NOMO-1 treated with DMSO at 0.1 percent for 48 hours (cell line): Measurements from ENCODE around the gene PON1.

Experiments used
- DNase-seq: peaks from one replicate; lab custom pipeline; 2025; ENCODE audit not compliant: unreplicated experiment; lab: John Stamatoyannopoulos, UW

PON1 gene

DNA sequence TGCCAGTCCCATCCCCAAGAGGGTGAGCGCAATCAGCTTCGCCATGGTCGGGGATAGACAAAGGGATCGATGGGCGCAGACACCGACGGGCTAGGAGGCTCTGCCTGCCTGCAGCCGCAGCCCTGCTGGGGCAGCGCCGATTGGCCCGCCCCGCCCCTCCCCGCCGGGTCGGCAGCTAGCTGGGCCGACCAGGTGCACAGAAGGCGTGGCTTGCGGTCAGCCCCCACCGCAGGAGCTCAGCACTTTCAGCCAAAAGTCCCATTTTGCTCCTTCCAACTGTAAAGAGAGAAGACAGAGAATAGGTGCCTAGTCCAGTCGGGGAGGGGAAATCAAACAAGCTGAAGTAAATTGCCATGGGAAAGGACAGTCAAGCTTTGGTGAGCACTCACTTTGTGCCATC lies at the start of gene PON1:
Gene PON1 (minus strand): TSS at position 102 of the 400 bp plus-strand sequence. CDS start 57 bp downstream, at position 45.
- DNase-seq, result no peak

DNA sequence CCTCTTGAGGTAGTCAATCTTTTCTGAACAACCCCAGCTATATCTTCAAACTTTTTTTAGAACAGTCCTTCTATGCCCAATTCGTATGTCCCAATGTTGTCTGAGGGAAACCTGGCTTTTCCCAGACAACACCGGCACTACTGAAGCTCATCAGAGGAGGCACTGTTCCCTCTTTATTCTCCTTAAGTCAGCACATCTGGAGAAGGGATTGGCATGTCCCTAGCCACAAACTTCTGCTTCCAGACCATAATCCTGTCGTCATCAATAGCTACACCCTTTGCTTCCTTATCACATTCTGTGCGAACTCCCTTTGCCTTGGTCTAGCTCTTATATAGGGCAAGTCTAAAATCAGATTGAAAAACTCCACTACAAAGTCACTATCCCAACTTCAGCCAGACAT lies 49.0 kb upstream of the PON1 start:
- DNase-seq, result no peak

DNA sequence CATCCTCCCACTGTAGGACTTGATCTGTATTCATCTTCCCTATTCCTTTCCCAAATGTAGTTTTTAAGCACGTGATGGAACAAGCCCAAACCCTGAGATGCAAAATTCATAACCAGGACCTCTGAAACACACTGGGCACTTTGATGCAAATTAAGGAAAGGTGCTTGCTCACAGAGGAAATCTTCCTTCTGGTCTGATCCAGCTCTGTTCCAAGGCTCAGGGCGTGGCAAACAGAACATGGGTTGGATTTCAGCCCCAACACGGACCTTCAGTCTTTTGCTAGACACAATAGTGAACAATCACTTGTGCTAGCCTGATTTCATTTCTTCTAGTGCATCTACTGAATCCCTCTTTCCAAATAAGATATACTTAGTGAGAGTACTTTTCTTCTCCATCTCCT lies 43.9 kb upstream of the PON1 start:
- no peak for DNase-seq

DNA sequence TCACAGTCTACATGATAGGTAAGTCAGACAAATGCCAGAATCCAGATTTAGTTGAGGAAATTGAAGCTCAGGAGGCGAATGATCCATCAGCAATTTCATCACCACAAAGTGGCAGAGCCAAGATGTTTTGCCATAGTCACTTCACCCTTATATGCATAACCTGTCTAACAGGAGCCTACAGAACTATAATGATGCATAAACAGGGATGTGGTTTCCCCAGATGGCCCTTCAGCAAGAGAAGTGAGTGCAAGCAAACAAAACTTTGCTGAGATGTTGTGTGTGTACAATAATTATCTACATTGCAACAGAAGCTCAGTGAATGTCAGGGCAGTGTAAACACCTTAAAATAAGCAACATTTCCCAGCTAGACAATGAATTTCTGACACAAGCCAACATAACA lies 43.3 kb upstream of the PON1 start:
- DNase-seq, result no peak

DNA sequence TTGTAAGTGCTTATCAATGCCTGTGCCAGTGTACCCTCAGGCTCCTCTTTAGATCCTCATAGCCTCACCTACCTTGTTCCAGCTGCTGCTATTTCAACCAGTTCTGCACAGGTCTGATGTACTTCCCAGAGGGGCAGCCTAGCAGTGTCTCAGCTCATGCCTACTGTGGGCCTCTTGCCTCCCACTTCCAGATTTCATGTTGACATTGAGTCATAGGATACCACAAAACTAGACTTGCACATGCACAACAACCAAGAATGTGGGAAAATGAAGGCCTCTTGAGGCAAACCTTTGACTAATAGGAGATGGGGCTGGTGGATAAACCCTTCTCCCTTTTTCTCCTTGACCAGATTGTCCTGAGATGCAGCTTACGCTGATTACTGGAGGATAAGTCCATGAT lies 40.8 kb upstream of the PON1 start:
- DNase-seq, result no peak

DNA sequence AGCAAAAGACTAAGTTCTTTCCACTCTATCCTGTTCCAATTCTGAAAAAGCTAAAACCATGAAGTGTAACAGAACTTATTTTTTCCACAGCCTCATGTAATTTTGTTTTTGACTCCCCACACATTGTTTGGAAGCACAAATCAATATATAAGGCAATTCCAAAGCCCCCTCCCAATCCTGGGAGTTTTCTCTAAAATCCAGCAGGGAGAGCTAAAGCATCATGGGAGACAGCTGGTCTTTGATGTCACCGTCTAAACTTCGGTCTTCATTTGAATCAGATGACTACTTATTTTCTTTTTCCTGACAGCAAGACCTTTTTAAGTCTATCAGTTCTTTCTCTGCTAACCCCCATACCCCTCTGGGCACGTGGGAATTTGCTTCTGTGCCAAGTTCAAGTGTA lies 33.3 kb upstream of the PON1 start:
- DNase-seq, result no peak

DNA sequence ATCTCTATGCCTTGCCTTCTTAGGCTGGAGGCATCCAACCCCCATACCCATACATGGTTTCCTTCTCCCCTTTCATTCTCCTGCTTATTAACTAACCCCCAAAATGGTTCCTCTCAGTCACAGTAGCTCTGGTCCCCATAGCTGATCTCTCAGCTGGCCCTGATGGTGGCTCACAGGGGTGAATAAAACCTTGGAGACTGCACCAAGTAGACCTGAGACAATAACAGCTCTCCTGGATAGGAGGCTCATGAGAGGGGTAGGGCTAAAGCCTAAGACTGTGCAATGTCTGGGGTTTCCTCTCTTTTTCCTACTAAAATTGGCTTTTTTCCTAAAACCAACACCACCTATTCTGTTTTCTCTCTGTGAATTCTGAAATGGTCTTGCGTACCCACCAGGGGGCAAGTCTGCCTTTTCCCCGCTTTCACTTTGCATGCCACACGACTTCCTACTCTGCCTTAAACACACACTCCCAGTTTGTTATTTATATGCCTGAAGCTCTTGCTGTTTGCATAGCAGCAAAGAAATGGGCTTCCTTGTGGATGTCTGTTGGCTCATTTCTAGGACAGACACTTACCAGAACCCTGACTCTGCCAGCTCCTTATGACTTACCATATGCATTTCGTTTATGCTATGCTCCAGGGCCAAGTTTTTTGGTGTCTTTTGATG lies 18.4 kb upstream of the PON1 start:
- no peak for DNase-seq

DNA sequence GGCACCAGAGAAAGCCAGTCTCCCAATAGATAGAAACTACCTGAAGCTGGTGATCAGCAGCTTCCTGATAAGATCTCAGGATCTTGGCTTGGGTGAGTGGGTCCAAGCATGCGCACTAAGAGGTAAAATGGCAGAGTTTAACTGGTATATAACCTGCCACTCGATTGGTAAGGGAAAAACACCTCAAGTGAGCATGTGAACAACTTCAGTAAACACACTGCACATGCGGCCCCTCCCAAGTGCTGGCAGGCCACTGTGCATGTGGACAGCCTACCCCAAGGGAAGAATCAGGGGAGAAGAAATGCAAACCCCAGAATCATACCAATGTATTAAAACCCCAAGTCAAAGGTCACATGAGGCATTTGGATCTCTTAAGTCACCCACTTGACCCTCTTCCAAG lies 17.7 kb upstream of the PON1 start:
- no peak for DNase-seq

DNA sequence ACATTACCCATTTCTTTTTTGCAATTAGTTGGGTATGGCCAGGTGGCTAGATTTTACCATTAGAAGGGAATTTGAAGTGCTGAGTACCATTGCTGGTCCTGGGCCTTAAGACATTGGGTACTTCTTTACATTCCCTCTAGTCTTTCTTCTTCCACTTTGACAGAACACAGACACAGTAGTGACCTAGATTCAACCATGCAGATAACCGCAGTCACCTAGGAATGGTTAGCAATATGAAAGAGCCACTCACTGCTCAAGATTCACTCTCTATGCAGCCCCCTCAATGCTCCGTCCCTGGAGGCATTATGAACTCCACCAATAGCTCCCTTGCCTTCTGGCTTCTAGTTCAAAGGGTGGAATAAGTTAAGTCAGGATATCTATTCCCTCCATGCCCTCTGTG lies 16.2 kb upstream of the PON1 start:
- DNase-seq, result no peak

DNA sequence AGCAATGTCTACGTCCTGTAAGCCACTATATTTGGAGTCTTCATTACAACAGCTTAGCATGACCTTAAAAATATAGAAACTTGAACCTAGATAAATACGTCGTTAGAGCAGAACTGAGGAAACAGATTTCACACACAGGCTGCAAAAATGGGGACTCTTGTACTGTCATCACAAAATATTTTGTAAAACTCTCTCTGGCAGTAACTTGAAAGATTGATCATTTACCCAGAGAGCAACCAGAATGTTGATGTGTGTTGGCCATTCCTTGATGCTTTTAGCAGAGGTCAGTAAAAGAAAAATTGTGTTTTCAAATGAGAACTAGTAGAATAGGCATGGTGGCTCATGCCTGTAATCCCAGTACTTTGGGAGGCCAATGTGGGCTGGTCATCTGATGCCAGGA lies 14.5 kb upstream of the PON1 start:
- DNase-seq, result no peak

DNA sequence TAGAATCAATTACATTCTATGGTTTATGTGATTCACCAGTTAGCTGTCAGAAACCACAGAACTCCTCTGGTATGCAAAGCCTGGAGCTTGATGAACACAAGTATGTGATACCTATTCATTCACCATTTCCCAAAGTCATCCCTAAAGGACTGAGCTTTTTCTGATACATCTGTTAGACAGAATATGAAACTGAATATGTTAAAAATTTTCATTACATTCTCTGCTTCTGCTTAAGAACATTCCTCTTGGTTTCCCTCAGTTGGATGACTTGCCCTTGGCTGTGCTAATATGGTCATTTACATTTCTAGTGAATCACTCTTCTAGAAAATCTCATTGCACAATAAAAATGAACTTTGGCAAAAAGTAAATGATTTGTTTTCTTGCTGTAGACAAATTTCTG lies 10.8 kb upstream of the PON1 start:
- no peak for DNase-seq

DNA sequence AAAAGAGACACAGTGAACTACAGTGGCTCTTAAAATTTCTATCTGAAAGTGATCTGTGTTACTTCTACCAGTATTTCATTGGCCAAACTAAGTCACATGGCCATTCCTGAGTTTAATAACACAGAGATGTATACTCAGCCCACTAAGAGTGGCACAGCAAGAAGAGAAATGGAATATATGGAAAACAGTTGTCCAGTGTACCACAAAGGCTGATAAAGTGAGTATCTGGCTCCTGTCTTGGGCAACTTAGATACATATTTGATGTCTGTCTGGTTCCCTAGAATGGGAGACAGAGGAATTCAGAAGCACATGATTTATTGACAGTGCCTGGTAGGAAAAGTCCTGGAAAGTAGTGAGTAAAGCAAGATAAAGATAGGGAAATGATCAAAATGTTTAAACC lies 10.1 kb upstream of the PON1 start:
- no peak for DNase-seq

DNA sequence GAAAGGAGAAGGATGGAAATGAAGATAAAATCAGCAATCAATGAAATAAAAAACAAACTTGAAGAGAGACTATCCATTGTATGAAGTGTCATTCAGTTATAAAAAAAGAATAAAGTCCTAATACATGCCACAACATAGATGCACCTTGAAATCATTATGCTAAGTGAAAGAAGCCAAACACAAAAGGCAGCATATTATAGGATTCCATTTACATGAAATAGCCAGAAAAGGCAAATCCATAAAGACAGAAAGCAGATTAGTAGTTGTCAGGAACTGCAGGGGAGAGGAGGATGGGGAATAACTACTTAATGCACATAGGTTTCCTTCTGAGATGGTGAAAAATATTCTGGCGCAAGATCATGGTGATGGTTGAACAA lies 6.6 kb upstream of the PON1 start:
- no peak for DNase-seq

DNA sequence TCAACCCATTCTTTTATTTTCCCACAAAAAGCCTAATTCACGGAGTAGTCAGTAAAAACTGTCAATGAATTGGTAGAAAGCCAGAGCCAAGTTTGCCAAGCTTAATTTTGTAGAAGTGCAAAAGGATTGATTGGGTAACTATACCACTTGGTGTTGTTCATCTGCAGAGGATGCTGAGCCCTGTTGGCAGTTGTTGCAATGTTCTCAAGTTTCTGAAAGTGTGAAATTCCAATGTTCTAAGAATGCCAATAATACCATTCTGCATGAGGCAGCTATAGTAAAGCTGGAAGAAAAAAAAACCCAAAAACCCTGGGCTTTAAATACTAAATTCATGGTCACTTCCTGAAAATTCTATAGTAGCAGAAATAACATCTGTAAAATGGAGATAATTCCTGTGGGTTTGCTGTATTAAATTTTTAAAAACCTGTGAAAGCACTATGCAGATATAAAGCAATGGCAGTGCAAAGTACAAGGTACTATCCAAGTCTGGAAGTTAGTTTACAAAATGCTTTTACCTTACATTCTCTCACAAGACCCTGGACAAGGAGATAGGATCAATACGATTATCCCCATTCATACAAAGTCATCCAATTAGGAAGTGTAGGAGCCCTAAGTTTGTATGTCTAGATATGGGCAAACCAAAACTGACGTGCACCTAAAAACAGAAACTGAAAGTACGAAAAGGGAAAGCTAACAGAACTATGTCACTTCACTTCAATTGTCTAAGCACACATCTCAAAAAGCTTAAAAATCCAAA lies 6.0 kb upstream of the PON1 start:
- DNase-seq, result peak; percentile 49

DNA sequence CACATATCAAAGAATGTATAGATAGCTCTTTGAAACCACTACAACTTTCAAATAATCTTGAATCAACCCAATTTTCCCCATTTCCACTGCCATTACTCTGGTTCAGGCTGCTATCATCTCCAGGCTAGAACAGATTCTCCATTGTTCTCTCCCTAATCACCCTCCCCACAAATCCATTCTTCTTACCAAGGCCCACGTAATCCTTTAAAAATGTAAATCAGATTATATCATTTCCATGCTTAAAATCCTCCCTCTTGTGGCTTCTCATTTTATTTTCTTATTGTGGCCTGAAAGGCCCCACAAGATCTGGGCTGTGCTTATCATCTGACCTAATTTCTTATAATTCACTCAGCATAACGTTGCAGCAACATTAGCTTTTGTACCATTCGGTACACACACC lies 3.0 kb upstream of the PON1 start:
- DNase-seq, result no peak

DNA sequence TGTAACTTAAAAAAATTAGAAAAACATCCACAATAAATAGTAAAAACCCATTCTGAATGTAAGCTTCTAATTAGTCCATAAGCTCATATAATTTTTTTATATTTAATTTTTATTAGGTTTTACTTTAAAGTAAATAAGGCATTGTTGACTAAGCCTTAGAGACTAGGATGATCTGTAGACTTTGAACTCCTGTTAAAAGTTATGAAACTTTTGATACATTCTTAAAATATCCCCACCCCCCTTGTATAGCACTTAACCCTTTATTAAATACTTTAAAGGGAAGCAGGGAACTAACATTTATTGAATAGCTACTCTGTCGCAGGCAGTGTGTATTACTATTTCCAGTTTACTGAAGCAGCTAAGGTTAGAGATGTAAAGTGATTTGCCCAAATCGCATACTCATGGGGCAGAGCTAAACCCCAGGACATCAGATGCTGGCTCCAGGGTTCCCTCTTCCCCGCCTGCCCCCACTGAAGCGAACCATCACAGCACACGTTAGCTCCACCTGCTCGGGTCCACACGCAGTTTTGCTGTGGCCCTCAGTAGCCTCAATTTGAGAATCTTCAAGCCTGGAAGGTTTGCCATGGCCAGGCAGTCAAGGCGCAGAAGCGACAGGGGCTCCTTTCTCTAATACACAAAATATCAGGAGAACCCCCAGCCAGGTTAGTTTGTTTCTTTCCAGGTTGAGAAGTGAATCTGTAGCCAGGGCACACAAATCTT lies 762 bp downstream of the PON1 start:
- no peak for DNase-seq

DNA sequence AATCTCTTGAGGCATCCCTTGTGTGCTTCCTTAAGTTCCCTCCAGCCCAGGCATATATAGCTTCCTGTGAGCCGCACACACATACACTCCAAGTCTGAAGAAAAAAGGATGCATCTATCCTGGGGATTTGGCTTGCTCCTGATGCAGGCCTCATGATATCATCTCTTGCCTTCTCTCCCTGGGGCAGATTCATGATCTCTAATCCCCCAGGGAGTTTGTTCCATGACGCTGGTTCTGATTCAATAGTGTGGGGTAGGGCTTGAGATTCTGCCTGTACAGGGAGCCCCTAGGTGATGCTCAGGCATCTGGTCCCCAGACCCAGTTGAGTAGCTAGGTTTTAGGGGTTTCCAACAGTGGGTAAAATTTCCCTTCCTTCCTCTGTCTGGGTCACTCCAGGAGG lies 1.5 kb downstream of the PON1 start:
- DNase-seq, result no peak

DNA sequence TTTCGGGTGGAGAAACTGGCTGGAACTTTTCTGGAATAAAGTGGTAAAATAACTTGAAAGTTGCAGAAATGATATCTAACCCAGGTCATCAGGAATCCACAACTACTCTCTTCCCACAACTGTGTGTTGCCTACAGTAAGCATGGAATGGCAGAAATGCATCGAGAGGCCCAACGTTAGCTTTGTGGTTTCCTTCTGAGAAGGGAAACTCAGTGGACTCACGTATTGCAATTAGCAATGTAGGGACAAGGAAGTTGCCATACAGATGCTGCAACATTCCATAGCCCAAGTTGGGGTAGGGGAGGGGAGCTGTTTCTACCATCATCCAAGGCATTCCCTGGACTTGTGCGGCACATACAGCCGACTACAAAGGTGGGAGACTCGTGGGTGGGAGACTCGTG lies 1.9 kb downstream of the PON1 start:
- no peak for DNase-seq

DNA sequence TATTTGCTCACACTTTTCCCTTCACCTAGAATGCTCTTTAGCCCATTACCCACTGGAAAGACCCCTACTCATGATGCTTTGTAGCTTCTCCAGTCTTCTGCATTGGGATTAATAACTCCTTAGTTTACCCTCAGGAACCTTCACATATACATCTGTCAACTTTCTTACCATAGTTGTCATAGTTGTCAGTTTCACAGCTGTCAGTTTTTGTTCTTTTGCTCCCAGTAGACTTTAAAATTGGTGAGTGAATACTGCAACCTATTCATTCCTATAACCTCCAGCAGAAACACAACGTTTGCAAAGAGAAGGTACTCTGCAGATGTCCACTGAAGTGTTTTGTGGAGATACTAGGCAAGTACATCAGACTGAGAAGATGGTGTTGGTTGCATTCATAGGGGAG lies 2.6 kb downstream of the PON1 start:
- no peak for DNase-seq

DNA sequence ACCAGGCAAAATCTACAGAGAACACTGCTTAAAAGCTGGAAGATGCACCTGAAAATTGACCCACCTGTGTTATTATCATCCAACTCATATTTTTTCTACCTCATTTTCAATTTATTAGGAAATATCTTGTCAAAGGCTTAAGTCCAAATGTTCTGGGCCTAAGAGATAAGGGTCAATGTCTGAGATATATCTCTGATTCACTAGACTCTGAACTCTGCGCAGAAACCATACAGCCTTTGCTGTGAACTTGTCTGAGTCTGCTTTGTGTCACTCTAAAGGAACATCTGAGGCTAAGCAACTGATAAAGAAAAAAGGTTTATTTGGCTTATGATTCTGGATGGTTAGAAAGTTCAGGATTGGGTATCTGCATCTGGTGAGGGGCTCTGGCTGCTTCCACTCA lies 3.7 kb downstream of the PON1 start:
- DNase-seq, result no peak

DNA sequence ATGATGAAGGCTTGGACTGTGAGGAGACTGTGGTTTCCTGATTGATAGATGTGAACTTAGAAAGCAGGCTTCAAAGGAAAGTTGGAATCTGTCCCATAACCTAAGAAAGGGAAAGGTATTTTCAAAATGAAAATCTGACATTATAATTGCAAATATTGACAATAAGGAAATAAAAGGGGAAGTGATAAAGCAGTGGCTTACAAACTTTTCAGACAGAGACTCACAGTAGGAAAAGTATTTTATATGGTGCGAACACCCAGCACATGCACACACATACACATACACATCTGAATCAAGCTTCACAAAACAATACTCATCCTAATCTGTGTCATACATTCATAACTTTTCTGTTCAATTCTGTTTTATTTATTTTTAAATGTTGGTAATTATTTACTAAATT lies 4.8 kb downstream of the PON1 start:
- no peak for DNase-seq

DNA sequence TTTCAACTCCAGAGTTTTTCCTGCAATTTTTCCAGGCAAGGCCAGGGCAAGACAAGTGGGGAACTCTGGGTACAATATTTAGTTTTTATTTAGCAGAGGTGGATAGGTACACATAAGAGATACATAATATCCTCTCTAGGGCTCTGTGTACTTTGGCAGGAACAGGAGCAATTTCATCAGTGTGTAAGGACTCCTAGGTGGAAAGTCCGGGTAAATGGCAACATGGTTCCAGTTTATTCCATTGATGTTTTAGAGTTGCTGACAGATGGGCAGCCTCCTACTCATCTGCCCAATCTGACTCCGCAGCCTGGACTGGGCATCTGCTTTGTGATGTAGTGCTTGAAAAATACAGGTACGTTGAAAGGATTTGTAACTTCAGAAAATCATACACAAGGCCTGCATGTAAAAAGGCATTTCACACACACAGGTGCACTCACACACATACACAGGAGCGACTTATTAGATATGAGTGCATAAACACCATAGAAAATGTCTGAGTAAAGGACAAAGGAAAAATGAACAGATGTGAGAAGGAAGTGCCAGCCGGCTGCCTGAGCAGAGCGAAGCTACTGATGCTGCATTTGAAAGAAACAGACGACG lies 5.7 kb downstream of the PON1 start:
- no peak for DNase-seq
